ENCODE data around the gene CAPN2.

DNA sequence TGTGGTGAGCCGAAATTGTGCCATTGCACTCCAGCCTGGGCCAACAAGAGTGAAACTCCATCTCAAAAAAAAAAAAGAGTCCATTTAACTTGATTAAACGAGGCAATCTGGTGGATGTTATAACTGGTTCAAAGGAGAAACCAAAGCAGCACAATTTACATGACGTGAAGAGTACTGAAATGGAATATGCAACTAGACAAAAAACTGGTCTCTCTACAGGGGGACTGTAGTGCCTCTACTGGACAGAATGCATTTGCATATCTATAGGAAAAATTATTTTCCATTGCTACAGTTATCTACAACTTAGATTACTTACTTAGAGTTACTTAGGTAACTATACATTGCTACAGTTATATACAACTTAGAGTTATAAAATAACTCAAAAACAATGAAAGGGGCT is 2.7 kb upstream of the CAPN2 start:
- TF ChIP-seq, protein P1, sequence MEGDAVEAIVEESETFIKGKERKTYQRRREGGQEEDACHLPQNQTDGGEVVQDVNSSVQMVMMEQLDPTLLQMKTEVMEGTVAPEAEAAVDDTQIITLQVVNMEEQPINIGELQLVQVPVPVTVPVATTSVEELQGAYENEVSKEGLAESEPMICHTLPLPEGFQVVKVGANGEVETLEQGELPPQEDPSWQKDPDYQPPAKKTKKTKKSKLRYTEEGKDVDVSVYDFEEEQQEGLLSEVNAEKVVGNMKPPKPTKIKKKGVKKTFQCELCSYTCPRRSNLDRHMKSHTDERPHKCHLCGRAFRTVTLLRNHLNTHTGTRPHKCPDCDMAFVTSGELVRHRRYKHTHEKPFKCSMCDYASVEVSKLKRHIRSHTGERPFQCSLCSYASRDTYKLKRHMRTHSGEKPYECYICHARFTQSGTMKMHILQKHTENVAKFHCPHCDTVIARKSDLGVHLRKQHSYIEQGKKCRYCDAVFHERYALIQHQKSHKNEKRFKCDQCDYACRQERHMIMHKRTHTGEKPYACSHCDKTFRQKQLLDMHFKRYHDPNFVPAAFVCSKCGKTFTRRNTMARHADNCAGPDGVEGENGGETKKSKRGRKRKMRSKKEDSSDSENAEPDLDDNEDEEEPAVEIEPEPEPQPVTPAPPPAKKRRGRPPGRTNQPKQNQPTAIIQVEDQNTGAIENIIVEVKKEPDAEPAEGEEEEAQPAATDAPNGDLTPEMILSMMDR (tag by site-specific recombination; IDR thresholded peaks at IDR 0.05), result peak; percentile 27; the same call in 1 of the 2 replicates
- TF ChIP-seq, protein P2, sequence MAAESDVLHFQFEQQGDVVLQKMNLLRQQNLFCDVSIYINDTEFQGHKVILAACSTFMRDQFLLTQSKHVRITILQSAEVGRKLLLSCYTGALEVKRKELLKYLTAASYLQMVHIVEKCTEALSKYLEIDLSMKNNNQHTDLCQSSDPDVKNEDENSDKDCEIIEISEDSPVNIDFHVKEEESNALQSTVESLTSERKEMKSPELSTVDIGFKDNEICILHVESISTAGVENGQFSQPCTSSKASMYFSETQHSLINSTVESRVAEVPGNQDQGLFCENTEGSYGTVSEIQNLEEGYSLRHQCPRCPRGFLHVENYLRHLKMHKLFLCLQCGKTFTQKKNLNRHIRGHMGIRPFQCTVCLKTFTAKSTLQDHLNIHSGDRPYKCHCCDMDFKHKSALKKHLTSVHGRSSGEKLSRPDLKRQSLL (tag by site-specific recombination; IDR thresholded peaks at IDR 0.05), result no peak
- TF ChIP-seq ZNF433 (tag by site-specific recombination; IDR thresholded peaks at IDR 0.05; ENCODE audit: low read depth), result no peak

All from HEK293 (cell line).